Skeletal muscle tissue (tissue), 4 donors: ENCODE results near the gene MYL12B. TPM values are rescaled to one million over a fixed set of nuclear protein-coding genes. Genes with fewer than 3 reads are reported as not detected.

Source experiments
- H3K27ac ChIP-seq: one replicate; pipeline ENCODE4 v1.7.0; 2013; ENCODE audit warnings: mild to moderate bottlenecking, low read depth, low read length, inconsistent platforms
- H3K27me3 ChIP-seq, 3 donors: one replicate each; pipeline ENCODE4 v1.7.0; 2013; ENCODE audit warnings: low read length in 3 of 3; ENCODE audit not compliant: control insufficient read depth in 3 of 3, insufficient read depth in 3 of 3
- H3K36me3 ChIP-seq, 3 donors: one replicate each; pipeline ENCODE4 v1.7.0; 2013; ENCODE audit warnings: low read length in 3 of 3; ENCODE audit not compliant: control insufficient read depth in 3 of 3, insufficient read depth in 3 of 3
- H3K4me1 ChIP-seq, 3 donors: one replicate each; pipeline ENCODE4 v1.7.0; 2013; ENCODE audit warnings: low read length in 3 of 3, mild to moderate bottlenecking in 3 of 3; ENCODE audit not compliant: control insufficient read depth in 3 of 3, insufficient read depth in 3 of 3
- H3K4me3 ChIP-seq, 3 donors: one replicate each; pipeline ENCODE4 v1.7.0; 2013; ENCODE audit warnings: low read length in 3 of 3
- H3K9ac ChIP-seq, 3 donors: one replicate each; pipeline ENCODE4 v1.7.0; 2013; ENCODE audit warnings: low read length in 3 of 3, mild to moderate bottlenecking in 3 of 3, moderate library complexity in 2 of 3, low read depth in 1 of 3
- H3K9me3 ChIP-seq, 3 donors: one replicate each; pipeline ENCODE4 v1.7.0; 2013; ENCODE audit warnings: low read length in 3 of 3; ENCODE audit not compliant: control insufficient read depth in 3 of 3
- total RNA-seq: library from RNA; depleted of rRNA; stranded (reverse); fragments of >200 nt; gene quantifications from one replicate; pipeline ENCODE4 v1.2.3, GENCODE V29; 2014
- donor health status: Osteomylitis.

Gene MYL12B
- total RNA-seq, 1 donor from 2014 or later = 178 TPM

- H3K9ac ChIP-seq = peak overlapping the region; percentile 98 to 99 (median 99)
- H3K4me1 ChIP-seq = peaks cover 21 to 49% (median 23%) of the 10 kb centered on the region in 3 donors
- H3K27me3 ChIP-seq = no peaks in the 10 kb centered on the region
Observed at GRCh38 chr18:3248062-3248657, 13.8 kb upstream of the MYL12B start.

GRCh38 chr18:3248658-3249359, 13.1 kb upstream of the MYL12B start:
- peak overlapping the region; percentile 98 to 99 (median 99) for H3K9ac ChIP-seq
- no peaks in the 10 kb centered on the region for H3K9me3 ChIP-seq
- no peaks in the 10 kb centered on the region for H3K27me3 ChIP-seq
- peaks cover 7 to 12% (median 8%) of the 10 kb centered on the region in 3 donors for H3K36me3 ChIP-seq
- peak overlapping the region; percentile 99 for H3K27ac ChIP-seq
- H3K4me3 ChIP-seq = peak overlapping the region; percentile 84 to 95 (median 94)
- H3K4me1 ChIP-seq = peaks cover 21 to 55% (median 22%) of the 10 kb centered on the region in 3 donors

More at GRCh38 chr18:3248062-3248657, 13.8 kb upstream of the MYL12B start:
- peak overlapping the region; percentile 99 for H3K27ac ChIP-seq
- H3K4me3 ChIP-seq = peak overlapping the region; percentile 84 to 95 (median 94)
- H3K9me3 ChIP-seq = no peaks in the 10 kb centered on the region
- peaks cover under 1 to 6% (median 3%) of the 10 kb centered on the region in 3 donors for H3K36me3 ChIP-seq

DNA sequence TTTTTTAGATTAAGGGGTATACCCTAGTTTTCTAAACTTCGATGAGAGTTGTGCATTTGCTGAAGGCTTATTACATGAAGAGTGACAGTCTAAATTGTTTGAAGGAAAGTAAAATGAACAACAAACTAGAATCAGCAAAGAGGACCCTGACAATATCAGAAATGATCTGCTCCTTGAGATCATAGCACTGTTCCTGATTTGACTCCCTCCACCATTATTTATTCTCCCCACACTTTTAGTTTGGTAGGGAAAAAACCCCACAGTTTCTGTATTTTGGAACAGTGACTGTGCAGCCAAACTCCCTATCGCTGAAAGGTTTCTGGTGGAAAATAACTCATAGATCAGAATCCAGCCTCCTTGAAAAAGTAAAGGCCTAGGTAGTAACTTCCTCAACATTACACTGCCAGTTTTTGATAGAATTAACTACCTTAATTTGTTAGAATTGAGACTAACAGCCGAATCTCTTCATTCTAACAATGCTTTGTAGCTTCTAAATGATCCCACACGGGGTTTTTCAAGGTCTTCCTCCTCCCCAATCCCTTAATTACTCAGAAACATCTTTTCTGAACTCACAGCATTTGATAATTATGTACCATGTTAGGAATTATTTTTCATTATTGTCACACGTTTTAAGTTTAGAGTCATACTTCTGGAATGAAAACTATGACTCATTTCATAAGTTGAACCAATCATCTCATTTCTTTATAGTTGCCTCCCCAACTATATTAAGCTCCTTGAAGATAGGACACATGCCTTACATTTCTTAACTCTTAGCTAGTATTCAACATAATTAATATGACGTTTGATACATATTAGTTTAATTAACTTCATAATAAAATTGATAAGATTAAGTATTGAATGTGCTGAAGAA, 11.5 kb upstream of the MYL12B start:
- peak overlapping the region in 2 of 3 donors; percentile 7 to 49 for H3K4me3 ChIP-seq
- H3K27me3 ChIP-seq = no peaks in the 10 kb centered on the region
- no peaks in the 10 kb centered on the region for H3K9me3 ChIP-seq
- H3K4me1 ChIP-seq = peaks cover 11 to 56% (median 23%) of the 10 kb centered on the region in 3 donors
- H3K9ac ChIP-seq = peak overlapping the region; percentile 8 to 99 (median 61)
- peaks cover 21 to 28% (median 24%) of the 10 kb centered on the region in 3 donors for H3K36me3 ChIP-seq
- H3K27ac ChIP-seq = peak overlapping the region; percentile 99

- Histone ChIP-seq H3K36me3 (peaks cover 26 to 33% (median 27%) of the 10 kb centered on the region in 3 donors), H3K27ac (peak overlapping the region; percentile 99), H3K4me1 (peaks cover 5 to 57% (median 24%) of the 10 kb centered on the region in 3 donors), H3K9me3 (no peaks in the 10 kb centered on the region), H3K27me3 (no peaks in the 10 kb centered on the region), H3K4me3 (peak overlapping the region; percentile 57 to 70 (median 66)), H3K9ac (peak overlapping the region; percentile 73 to 99 (median 74))
Observed at GRCh38 chr18:3251249-3251962, 10.5 kb upstream of the MYL12B start.

DNA sequence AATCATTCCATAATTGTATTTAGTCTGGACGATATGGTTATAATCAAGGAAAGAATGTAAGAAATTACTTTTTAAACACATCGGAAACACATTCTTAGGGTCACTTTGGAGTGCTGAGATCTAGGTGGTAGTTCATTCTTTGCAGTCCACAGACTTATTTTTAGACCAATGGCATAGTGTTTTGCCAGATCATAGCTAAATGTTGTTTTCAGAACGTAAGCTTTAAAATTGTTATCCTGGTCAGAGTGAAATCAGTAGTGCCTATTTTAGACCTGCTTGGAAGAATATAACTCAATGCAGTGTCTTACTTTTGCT, 10.0 kb upstream of the MYL12B start:
- H3K27ac ChIP-seq = peak overlapping the region; percentile 99
- peak overlapping the region; percentile 57 to 70 (median 66) for H3K4me3 ChIP-seq
- H3K9ac ChIP-seq = peak overlapping the region; percentile 68 to 74 (median 73)
- peaks cover 6 to 56% (median 27%) of the 10 kb centered on the region in 3 donors for H3K4me1 ChIP-seq
- no peaks in the 10 kb centered on the region for H3K9me3 ChIP-seq
- H3K27me3 ChIP-seq = no peaks in the 10 kb centered on the region
- H3K36me3 ChIP-seq = peaks cover 27 to 36% (median 27%) of the 10 kb centered on the region in 3 donors

GRCh38 chr18:3252843-3253242, 9.1 kb upstream of the MYL12B start:
- H3K27ac ChIP-seq = peak overlapping the region; percentile 99
- H3K4me1 ChIP-seq = peaks cover 15 to 65% (median 36%) of the 10 kb centered on the region in 3 donors
- peaks cover 34 to 45% (median 37%) of the 10 kb centered on the region in 3 donors for H3K36me3 ChIP-seq
- H3K9ac ChIP-seq = peak overlapping the region; percentile 68 to 74 (median 73)
- H3K27me3 ChIP-seq = no peaks in the 10 kb centered on the region
- no peaks in the 10 kb centered on the region for H3K9me3 ChIP-seq
- H3K4me3 ChIP-seq = peak overlapping the region; percentile 57 to 70 (median 66)

DNA sequence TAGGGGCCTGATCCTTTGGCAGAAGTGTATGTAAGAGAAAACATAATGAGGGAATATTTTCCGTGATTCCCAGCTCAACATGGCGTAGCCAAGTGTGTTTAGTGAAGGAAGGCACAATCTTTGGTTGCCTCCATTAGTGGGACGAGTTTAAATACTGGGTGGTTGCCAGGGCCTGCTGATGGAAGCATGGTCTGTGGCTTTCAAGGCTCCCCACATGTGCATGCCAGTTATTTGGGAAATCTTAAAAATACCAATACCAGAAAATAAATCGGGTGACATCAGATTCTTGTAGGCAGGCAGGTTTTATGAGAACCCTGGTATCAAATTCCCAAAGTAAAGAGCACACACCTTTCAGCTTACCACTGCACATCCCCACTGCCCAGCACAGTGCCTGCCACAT, 7.2 kb upstream of the MYL12B start:
- Histone ChIP-seq H3K9me3 (no peaks in the 10 kb centered on the region), H3K4me3 (peak overlapping the region; percentile 57 to 70 (median 66)), H3K27ac (peak overlapping the region; percentile 99), H3K27me3 (no peaks in the 10 kb centered on the region), H3K9ac (peak overlapping the region in 2 of 3 donors; percentile 68 to 74), H3K36me3 (peaks cover 39 to 62% (median 45%) of the 10 kb centered on the region in 3 donors), H3K4me1 (peaks cover 17 to 70% (median 39%) of the 10 kb centered on the region in 3 donors)

GRCh38 chr18:3255611-3256165, 6.2 kb upstream of the MYL12B start:
- peaks cover 39 to 62% (median 45%) of the 10 kb centered on the region in 3 donors for H3K36me3 ChIP-seq
- peak overlapping the region; percentile 11 to 70 (median 66) for H3K4me3 ChIP-seq
- peak overlapping the region; percentile 99 for H3K27ac ChIP-seq
- H3K4me1 ChIP-seq = peaks cover 16 to 69% (median 40%) of the 10 kb centered on the region in 3 donors
- H3K27me3 ChIP-seq = no peaks in the 10 kb centered on the region
- peak overlapping the region in 2 of 3 donors; percentile 57 to 68 for H3K9ac ChIP-seq
- H3K9me3 ChIP-seq = no peaks in the 10 kb centered on the region
